HepG2 (cell line): Measurements from ENCODE around the gene RBM23. TPM values are rescaled to one million over a fixed set of nuclear protein-coding genes. Genes with fewer than 3 reads are reported as not detected.
A peak's percentile ranks its signal among the peaks of the same experiment; 100 is the strongest.

Experiments
- ATAD3A ChIP-seq: sonication (generic); formaldehyde crosslinking; IDR thresholded peaks from 2 replicates; pipeline ENCODE4 v1.4.0; 2020; ENCODE audit warnings: missing genetic modification reagents
- CHD2 ChIP-seq: IDR thresholded peaks from 2 replicates; pipeline ENCODE4 v1.6.1; 2011; ENCODE audit warnings: low read depth, low read length, improper control_type of control experiment
- CHD4 ChIP-seq: fragments of 200-600 bp; sonication (generic); IDR thresholded peaks from 2 replicates; pipeline ENCODE4 v1.7.0; 2017; ENCODE audit warnings: mild to moderate bottlenecking, low read length, borderline replicate concordance
- FOSL2 ChIP-seq: sonication (generic); formaldehyde crosslinking; IDR thresholded peaks from 2 replicates; pipeline ENCODE4 v1.4.0; 2020; ENCODE audit warnings: missing genetic modification reagents
- RAD21 ChIP-seq: fragments of 450-650 bp; formaldehyde crosslinking; IDR thresholded peaks from 2 replicates; pipeline ENCODE4 v1.5.0; 2020; ENCODE audit warnings: mild to moderate bottlenecking
- SAFB2 ChIP-seq: sonication (generic); formaldehyde crosslinking; IDR thresholded peaks from 2 replicates; pipeline ENCODE4 v1.5.1; 2020; ENCODE audit warnings: missing genetic modification reagents, low read depth, mild to moderate bottlenecking, borderline replicate concordance
- SALL1 ChIP-seq: sonication (generic); formaldehyde crosslinking; IDR thresholded peaks from 2 replicates; pipeline ENCODE4 v1.8.0; 2022; ENCODE audit warnings: mild to moderate bottlenecking, missing genetic modification reagents
- SMARCC2 ChIP-seq: fragments of 450-650 bp; IDR thresholded peaks from 2 replicates; pipeline ENCODE4 v1.6.1; 2017; ENCODE audit warnings: antibody characterized with exemption, mild to moderate bottlenecking
- SOX5 ChIP-seq: IDR thresholded peaks from 2 replicates; pipeline ENCODE4 v1.6.1; 2016; ENCODE audit warnings: borderline replicate concordance
- ZBTB7A ChIP-seq: sonication (generic); formaldehyde crosslinking; IDR thresholded peaks from 2 replicates; pipeline ENCODE4 v1.8.0; 2022; ENCODE audit warnings: mild to moderate bottlenecking, missing genetic modification reagents
- ZBTB7B ChIP-seq: sonication (generic); formaldehyde crosslinking; IDR thresholded peaks from 2 replicates; pipeline ENCODE4 v1.4.0; 2020; ENCODE audit warnings: missing genetic modification reagents
- ZFP36 ChIP-seq: fragments of 150-350 bp; IDR thresholded peaks from 2 replicates; pipeline ENCODE4 v1.6.1; 2018; ENCODE audit warnings: borderline replicate concordance, low read length, low read depth; ENCODE audit not compliant: partially characterized antibody
- ZFYVE20 ChIP-seq: sonication (generic); formaldehyde crosslinking; IDR thresholded peaks from 2 replicates; pipeline ENCODE4 v1.8.0; 2023; ENCODE audit warnings: low read depth, mild to moderate bottlenecking, moderate library complexity, missing genetic modification reagents, borderline replicate concordance
- ZNF235 ChIP-seq: sonication (generic); formaldehyde crosslinking; IDR thresholded peaks from 2 replicates; pipeline ENCODE4 v1.8.1; 2023; ENCODE audit warnings: mild to moderate bottlenecking, missing genetic modification reagents, borderline replicate concordance
- ZNF292 ChIP-seq: sonication (generic); formaldehyde crosslinking; IDR thresholded peaks from 2 replicates; pipeline ENCODE4 v1.8.1; 2022; ENCODE audit warnings: mild to moderate bottlenecking, low read depth, missing genetic modification reagents, borderline replicate concordance
- ZNF670 ChIP-seq: sonication (generic); formaldehyde crosslinking; IDR thresholded peaks from 2 replicates; pipeline ENCODE4 v1.8.0; 2022; ENCODE audit warnings: mild to moderate bottlenecking, missing genetic modification reagents, borderline replicate concordance
- ZNF776 ChIP-seq: sonication (generic); formaldehyde crosslinking; IDR thresholded peaks from 2 replicates; pipeline ENCODE4 v1.4.0; 2020; ENCODE audit warnings: mild to moderate bottlenecking, missing genetic modification reagents
- ZNF790 ChIP-seq: sonication (generic); formaldehyde crosslinking; IDR thresholded peaks from 2 replicates; pipeline ENCODE4 v1.8.0; 2022; ENCODE audit warnings: missing genetic modification reagents, mild to moderate bottlenecking, borderline replicate concordance
- polyA plus RNA-seq, 8 experiments: library from polyadenylated mRNA; depleted of rRNA in 3 of 8; stranded (reverse) in 7 of 8; unstranded in 1 of 8; fragments of >200 nt; fragmentation: Illumina TruSeq in 4 of 8; extraction: Trizol in 4 of 8; gene quantifications; 2 replicates each; pipeline versions ENCODE4 v1.2.1 to v1.2.3, GENCODE V29; 2011 to 2016; ENCODE audit warnings: low read depth in 4 of 8, missing spikeins in 1 of 8, mixed read lengths in 1 of 8; ENCODE audit not compliant: insufficient read depth in 1 of 8
- total RNA-seq, 5 experiments: library from RNA; depleted of rRNA; stranded (reverse); fragments of >200 nt; fragmentation: Illumina TruSeq; extraction: Trizol; gene quantifications; 2 replicates each; pipeline ENCODE4 v1.2.3, GENCODE V29; 2016; ENCODE audit warnings: low read depth in 1 of 5
- TF ChIP-seq, protein P1 (sequence below): sonication (generic); formaldehyde crosslinking; conservative IDR thresholded peaks from 2 replicates; pipeline ENCODE4 v1.4.0; 2020; ENCODE audit warnings: missing genetic modification reagents
- TF ChIP-seq, protein P2 (sequence below): sonication (generic); formaldehyde crosslinking; conservative IDR thresholded peaks from 2 replicates; pipeline ENCODE4 v1.8.0; 2022; ENCODE audit warnings: mild to moderate bottlenecking, moderate library complexity, missing genetic modification reagents
- TF ChIP-seq, protein P3 (sequence below): sonication (generic); formaldehyde crosslinking; IDR thresholded peaks from 2 replicates; pipeline ENCODE4 v1.9.0; 2021; ENCODE audit warnings: missing genetic modification reagents, borderline replicate concordance
- TF ChIP-seq, protein P4 (sequence below): sonication (generic); formaldehyde crosslinking; IDR thresholded peaks from 2 replicates; pipeline ENCODE4 v1.5.0; 2020; ENCODE audit warnings: mild to moderate bottlenecking, missing genetic modification reagents
- TF ChIP-seq, protein P5 (sequence below): sonication (generic); formaldehyde crosslinking; IDR thresholded peaks from 2 replicates; pipeline ENCODE4 v1.8.1; 2023; ENCODE audit warnings: mild to moderate bottlenecking, missing genetic modification reagents, borderline replicate concordance

The RBM23 gene
- total and polyA plus RNA-seq, 2 of the 13 experiments (the other 11 are each of a cell fraction or from before 2014, with no cell fraction given) = 1.5 to 2.1 TPM

DNA sequence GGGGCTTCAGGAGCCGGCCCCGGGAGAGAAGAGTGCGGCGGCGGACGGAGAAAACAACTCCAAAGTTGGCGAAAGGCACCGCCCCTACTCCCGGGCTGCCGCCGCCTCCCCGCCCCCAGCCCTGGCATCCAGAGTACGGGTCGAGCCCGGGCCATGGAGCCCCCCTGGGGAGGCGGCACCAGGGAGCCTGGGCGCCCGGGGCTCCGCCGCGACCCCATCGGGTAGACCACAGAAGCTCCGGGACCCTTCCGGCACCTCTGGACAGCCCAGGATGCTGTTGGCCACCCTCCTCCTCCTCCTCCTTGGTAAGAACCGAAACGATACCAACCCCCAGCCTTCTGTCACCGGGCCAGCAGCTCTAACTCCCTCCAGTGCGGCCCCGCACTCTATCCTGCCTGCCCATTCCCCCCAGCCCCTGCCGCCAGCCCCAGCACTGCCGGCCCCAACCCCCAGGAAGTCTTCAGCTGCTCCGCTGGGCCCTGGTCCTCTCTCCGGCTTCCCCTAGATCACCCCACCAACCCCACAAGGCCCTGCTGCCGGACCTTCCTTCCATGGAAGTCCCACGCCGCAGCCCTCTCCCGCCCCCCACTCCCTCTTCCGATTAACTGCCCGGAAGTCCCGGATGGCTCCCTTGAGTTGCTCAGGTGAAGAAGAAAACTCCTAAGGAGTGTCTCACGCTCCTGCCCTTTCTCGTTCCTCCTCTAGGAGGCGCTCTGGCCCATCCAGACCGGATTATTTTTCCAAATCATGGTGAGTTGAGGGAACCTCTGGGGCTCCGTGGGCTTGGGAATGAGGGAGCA, 46.7 kb downstream of the RBM23 start (continued):
- TF ChIP-seq, protein P1, sequence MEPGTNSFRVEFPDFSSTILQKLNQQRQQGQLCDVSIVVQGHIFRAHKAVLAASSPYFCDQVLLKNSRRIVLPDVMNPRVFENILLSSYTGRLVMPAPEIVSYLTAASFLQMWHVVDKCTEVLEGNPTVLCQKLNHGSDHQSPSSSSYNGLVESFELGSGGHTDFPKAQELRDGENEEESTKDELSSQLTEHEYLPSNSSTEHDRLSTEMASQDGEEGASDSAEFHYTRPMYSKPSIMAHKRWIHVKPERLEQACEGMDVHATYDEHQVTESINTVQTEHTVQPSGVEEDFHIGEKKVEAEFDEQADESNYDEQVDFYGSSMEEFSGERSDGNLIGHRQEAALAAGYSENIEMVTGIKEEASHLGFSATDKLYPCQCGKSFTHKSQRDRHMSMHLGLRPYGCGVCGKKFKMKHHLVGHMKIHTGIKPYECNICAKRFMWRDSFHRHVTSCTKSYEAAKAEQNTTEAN (CRISPR knock-in tag) = peak; percentile 61; the same call in 1 of the 2 replicates
- TF ChIP-seq ZBTB7B (CRISPR knock-in tag) = no peak
- no peak for TF ChIP-seq SMARCC2
- TF ChIP-seq CHD4 = no peak
- TF ChIP-seq ZNF776 (CRISPR knock-in tag) = no peak
- peak; percentile 85; the same call in 1 of the 2 replicates for TF ChIP-seq ZNF790 (CRISPR knock-in tag)
- TF ChIP-seq ZNF292 (CRISPR knock-in tag) = no peak
- no peak for TF ChIP-seq ZNF670 (CRISPR knock-in tag)
- TF ChIP-seq ZBTB7A = peak; percentile 56
- no peak for TF ChIP-seq ZFYVE20 (CRISPR knock-in tag)
- no peak for TF ChIP-seq ZFP36
- TF ChIP-seq SALL1 = peak; percentile 53
- TF ChIP-seq ATAD3A = no peak
- no peak; the same call in 1 of the 2 replicates for TF ChIP-seq ZNF235 (CRISPR knock-in tag)
- TF ChIP-seq, protein P2, sequence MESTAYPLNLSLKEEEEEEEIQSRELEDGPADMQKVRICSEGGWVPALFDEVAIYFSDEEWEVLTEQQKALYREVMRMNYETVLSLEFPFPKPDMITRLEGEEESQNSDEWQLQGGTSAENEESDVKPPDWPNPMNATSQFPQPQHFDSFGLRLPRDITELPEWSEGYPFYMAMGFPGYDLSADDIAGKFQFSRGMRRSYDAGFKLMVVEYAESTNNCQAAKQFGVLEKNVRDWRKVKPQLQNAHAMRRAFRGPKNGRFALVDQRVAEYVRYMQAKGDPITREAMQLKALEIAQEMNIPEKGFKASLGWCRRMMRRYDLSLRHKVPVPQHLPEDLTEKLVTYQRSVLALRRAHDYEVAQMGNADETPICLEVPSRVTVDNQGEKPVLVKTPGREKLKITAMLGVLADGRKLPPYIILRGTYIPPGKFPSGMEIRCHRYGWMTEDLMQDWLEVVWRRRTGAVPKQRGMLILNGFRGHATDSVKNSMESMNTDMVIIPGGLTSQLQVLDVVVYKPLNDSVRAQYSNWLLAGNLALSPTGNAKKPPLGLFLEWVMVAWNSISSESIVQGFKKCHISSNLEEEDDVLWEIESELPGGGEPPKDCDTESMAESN (CRISPR knock-in tag) = no peak
- TF ChIP-seq, protein P3, sequence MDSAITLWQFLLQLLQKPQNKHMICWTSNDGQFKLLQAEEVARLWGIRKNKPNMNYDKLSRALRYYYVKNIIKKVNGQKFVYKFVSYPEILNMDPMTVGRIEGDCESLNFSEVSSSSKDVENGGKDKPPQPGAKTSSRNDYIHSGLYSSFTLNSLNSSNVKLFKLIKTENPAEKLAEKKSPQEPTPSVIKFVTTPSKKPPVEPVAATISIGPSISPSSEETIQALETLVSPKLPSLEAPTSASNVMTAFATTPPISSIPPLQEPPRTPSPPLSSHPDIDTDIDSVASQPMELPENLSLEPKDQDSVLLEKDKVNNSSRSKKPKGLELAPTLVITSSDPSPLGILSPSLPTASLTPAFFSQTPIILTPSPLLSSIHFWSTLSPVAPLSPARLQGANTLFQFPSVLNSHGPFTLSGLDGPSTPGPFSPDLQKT (CRISPR knock-in tag) = no peak
- TF ChIP-seq FOSL2 = peak; percentile 53
- peak; percentile 61; the same call in 1 of the 2 replicates for TF ChIP-seq SAFB2 (CRISPR knock-in tag)
- TF ChIP-seq CHD2 = no peak
- peak; percentile 68 for TF ChIP-seq RAD21 (CRISPR knock-in tag)
- TF ChIP-seq, protein P4, sequence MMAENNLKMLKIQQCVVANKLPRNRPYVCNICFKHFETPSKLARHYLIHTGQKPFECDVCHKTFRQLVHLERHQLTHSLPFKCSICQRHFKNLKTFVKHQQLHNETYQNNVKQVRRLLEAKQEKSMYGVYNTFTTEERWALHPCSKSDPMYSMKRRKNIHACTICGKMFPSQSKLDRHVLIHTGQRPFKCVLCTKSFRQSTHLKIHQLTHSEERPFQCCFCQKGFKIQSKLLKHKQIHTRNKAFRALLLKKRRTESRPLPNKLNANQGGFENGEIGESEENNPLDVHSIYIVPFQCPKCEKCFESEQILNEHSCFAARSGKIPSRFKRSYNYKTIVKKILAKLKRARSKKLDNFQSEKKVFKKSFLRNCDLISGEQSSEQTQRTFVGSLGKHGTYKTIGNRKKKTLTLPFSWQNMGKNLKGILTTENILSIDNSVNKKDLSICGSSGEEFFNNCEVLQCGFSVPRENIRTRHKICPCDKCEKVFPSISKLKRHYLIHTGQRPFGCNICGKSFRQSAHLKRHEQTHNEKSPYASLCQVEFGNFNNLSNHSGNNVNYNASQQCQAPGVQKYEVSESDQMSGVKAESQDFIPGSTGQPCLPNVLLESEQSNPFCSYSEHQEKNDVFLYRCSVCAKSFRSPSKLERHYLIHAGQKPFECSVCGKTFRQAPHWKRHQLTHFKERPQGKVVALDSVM (CRISPR knock-in tag) = peak; percentile 49; the same call in 1 of the 2 replicates
- TF ChIP-seq SOX5 (CRISPR knock-in tag) = peak; percentile 58; the same call in 1 of the 2 replicates
- TF ChIP-seq, protein P5, sequence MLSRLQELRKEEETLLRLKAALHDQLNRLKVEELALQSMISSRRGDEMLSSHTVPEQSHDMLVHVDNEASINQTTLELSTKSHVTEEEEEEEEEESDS (CRISPR knock-in tag) = no peak
